ENCODE results near the gene CCDC194.

- TF ChIP-seq CTCF (IDR thresholded peaks at IDR 0.05) = no peak
- no peak for TF ChIP-seq E2F4 (CRISPR knock-in tag; IDR thresholded peaks at IDR 0.05; ENCODE audit: borderline replicate concordance, low read depth)
- TF ChIP-seq ZNF263 (CRISPR knock-in tag; IDR thresholded peaks at IDR 0.05; ENCODE audit: low read depth) = no peak
These were observed 16.0 kb upstream of the CCDC194 start for GRCh38 chr19:17409990-17410389.
